SH-SY5Y (cell line): ENCODE data around the gene CA5A.

ENCODE experiments used
- GATA2 ChIP-seq: IDR thresholded peaks from 2 replicates; pipeline ENCODE4 v1.6.1; 2011; ENCODE audit warnings: mild to moderate bottlenecking, low read depth, low read length
- GATA3 ChIP-seq: IDR thresholded peaks from 2 replicates; pipeline ENCODE4 v1.6.1; 2011; ENCODE audit warnings: low read depth, mild to moderate bottlenecking, low read length, moderate library complexity

DNA sequence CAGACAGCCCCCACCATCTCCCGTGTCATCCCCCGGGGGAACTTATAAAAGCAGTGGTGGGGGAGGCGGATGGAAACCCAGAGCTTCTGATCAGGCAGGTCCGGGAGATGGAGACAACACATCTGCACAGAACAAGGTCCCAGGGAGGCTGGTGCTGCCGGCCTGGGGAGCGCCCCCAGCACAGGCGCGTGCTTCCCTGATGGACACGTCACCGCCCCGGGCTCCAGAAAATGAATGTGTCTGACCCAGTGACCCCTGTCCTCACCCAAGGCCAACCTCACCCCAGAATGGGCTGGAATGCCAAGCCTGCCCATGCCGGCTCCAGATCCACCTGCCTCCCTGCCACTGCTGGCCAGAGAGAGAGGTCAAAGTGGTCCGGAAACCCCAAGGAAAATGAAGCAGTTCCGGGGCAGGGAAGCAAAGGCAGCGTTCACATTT lies 79.5 kb downstream of the CA5A start:
- TF ChIP-seq GATA2 (no peak), GATA3 (no peak)
